AG04450 (cell line): ENCODE measurements around the gene LDHD. TPM values are rescaled to one million over a fixed set of nuclear protein-coding genes. Genes with fewer than 3 reads are reported as not detected.

Experiments
- CTCF ChIA-PET: fragments of 300-600, 350-600 bp; formaldehyde crosslinking; extraction: SDS; loops from one replicate; lab custom pipeline; 2022; ENCODE audit warnings: antibody characterized with exemption, inconsistent platforms; lab: Charles Lee
- POLR2A ChIA-PET: fragments of 350-600 bp; formaldehyde crosslinking; extraction: SDS; loops from one replicate; lab custom pipeline; 2021; ENCODE audit warnings: antibody characterized with exemption, inconsistent platforms; lab: Yijun Ruan, JAX
- DNase-seq: peaks from one replicate; pipeline ENCODE4 v3.0.0-alpha.2; 2011; ENCODE audit warnings: low read depth, low spot score
- H3K27ac ChIP-seq: one replicate; pipeline ENCODE4 v1.5.1; 2012; ENCODE audit warnings: low read depth, low read length, control low read depth
- H3K27me3 ChIP-seq: one replicate; pipeline ENCODE4 v1.6.0; 2012; ENCODE audit warnings: low read length; ENCODE audit not compliant: control insufficient read depth, insufficient read depth
- H3K4me3 ChIP-seq: 2 replicates; pipeline ENCODE4 v1.5.1; 2011; ENCODE audit warnings: mild to moderate bottlenecking, low read depth, low read length, control low read depth
- H3K9me3 ChIP-seq: 2 replicates; pipeline ENCODE4 v1.5.1; 2012; ENCODE audit warnings: low read length; ENCODE audit not compliant: control insufficient read depth, insufficient read depth
- CTCF ChIP-seq: IDR thresholded peaks from 2 replicates; pipeline ENCODE4 v1.5.1; 2011; ENCODE audit warnings: low read depth, low read length, control low read depth, inconsistent platforms
- polyA plus RNA-seq: library from polyadenylated mRNA; depleted of rRNA; stranded (reverse); fragments of >200 nt; gene quantifications from 2 replicates; pipeline ENCODE4 v1.2.3, GENCODE V29; 2011

Gene LDHD
- polyA plus RNA-seq, 1 experiment: 0.38 TPM

GRCh38 chr16:75111961-75112733 lies 4.4 kb downstream of the LDHD start:
- no peak overlapping the region for H3K27ac ChIP-seq
- no peak for TF ChIP-seq CTCF
- no peak for DNase-seq
- no peak overlapping the region for H3K4me3 ChIP-seq
- ChIA-PET POLR2A (interaction anchor here (0.9 to 1.9 kb wide), 4 partner anchors 25 to 161 kb away, joined by 3 to 10 read pairs (median 6); partner anchors contain the start of gene WDR59), CTCF (interaction anchor here (0.8 to 5.1 kb wide), 42 partner anchors 8 to 387 kb away, joined by 3 to 144 read pairs (median 5); partner anchors contain the start of genes WDR59, ZFP1 and ZNRF1)
- H3K9me3 ChIP-seq: peaks cover 3% of the 10 kb centered on the region; the same call in 1 of the 2 replicates
- H3K27me3 ChIP-seq: no peaks in the 10 kb centered on the region

GRCh38 chr16:75111514-75111940 lies 5.1 kb downstream of the LDHD start:
- DNase-seq: no peak
- no peaks in the 10 kb centered on the region for H3K27me3 ChIP-seq
- peaks cover under 1% of the 10 kb centered on the region; the same call in 1 of the 2 replicates for H3K9me3 ChIP-seq
- no peak for TF ChIP-seq CTCF
- CTCF ChIA-PET: interaction anchor here (0.7 to 5.1 kb wide), 51 partner anchors 8 to 411 kb away, joined by 3 to 144 read pairs (median 5); partner anchors contain the start of genes MLKL, WDR59, ZFP1 and ZNRF1
- H3K4me3 ChIP-seq: no peak overlapping the region
- POLR2A ChIA-PET: interaction anchor here (0.5 to 1.9 kb wide), 6 partner anchors 24 to 151 kb away, joined by 3 to 16 read pairs (median 6); partner anchors contain the start of genes WDR59 and ZNRF1
- no peak overlapping the region for H3K27ac ChIP-seq

GRCh38 chr16:75110637-75111513 lies 5.7 kb downstream of the LDHD start:
- no peaks in the 10 kb centered on the region for H3K27me3 ChIP-seq
- ChIA-PET CTCF (interaction anchor here (0.6 to 5.1 kb wide), 55 partner anchors 8 to 656 kb away, joined by 3 to 144 read pairs (median 5); partner anchors contain the start of genes MLKL, WDR59, ZFP1 and ZNRF1), POLR2A (interaction anchor here (0.5 to 1.9 kb wide), 7 partner anchors 24 to 183 kb away, joined by 3 to 16 read pairs (median 6); partner anchors contain the start of genes WDR59 and ZNRF1)
- TF ChIP-seq CTCF: peak; percentile 90
- peak overlapping the region; percentile 84 for H3K27ac ChIP-seq
- DNase-seq: peak; percentile 72
- H3K9me3 ChIP-seq: no peaks in the 10 kb centered on the region; the same call in 1 of the 2 replicates
- H3K4me3 ChIP-seq: peak overlapping the region; percentile 45

- Histone ChIP-seq H3K9me3 (no peaks in the 10 kb centered on the region; the same call in 1 of the 2 replicates), H3K27ac (peak overlapping the region; percentile 73), H3K27me3 (no peaks in the 10 kb centered on the region), H3K4me3 (no peak overlapping the region)
- no peak for DNase-seq
- CTCF ChIA-PET: interaction anchor here (1.2 to 5.1 kb wide), 6 partner anchors 22 to 174 kb away, joined by 6 to 144 read pairs (median 15); partner anchors contain the start of genes WDR59 and ZNRF1
- POLR2A ChIA-PET: interaction anchor here (1.5 kb wide), 1 partner anchor 23 kb away, joined by 4 read pairs; no protein-coding TSS in a partner anchor
- TF ChIP-seq CTCF: no peak
These were observed 6.8 kb downstream of the LDHD start for GRCh38 chr16:75109732-75110243.
